Measurements from ENCODE around the gene MYO1A. TPM values are rescaled to one million over a fixed set of nuclear protein-coding genes. Genes with fewer than 3 reads are reported as not detected.
"Not testable (repeated sequence)": the region's sequence is repeated elsewhere in the genome, so short reads cannot be mapped to it uniquely, and the experiment has no call there.

The MYO1A gene
- total RNA-seq, 3 donors from 2014 or later: 0.38 to 1.0 (median 0.71) TPM

- H3K4me3 Mint-ChIP-seq; ATAC-seq; H3K27me3 Mint-ChIP-seq (ENCODE audit: low read depth); H3K9me3 Mint-ChIP-seq; DNase-seq: not testable (repeated sequence)
- peaks cover 39% of the 10 kb centered on the region for H3K4me1 Mint-ChIP-seq (ENCODE audit: low read depth)
- H3K36me3 Mint-ChIP-seq (ENCODE audit: insufficient read depth): peaks cover 18% of the 10 kb centered on the region
These were observed 23.9 kb upstream of the MYO1A start for GRCh38 chr12:57073566-57074450.

GRCh38 chr12:57072661-57073060 is 22.7 kb upstream of the MYO1A start:
- Mint-ChIP-seq H3K9me3 (no peaks in the 10 kb centered on the region), H3K4me1 (ENCODE audit: low read depth) (peaks cover 42% of the 10 kb centered on the region), H3K4me3 (no peak overlapping the region), H3K27me3 (ENCODE audit: low read depth) (no peaks in the 10 kb centered on the region), H3K36me3 (ENCODE audit: insufficient read depth) (peaks cover 20% of the 10 kb centered on the region)
- ATAC-seq (no peak), DNase-seq (no peak)

- peaks cover 3% of the 10 kb centered on the region for H3K9me3 Mint-ChIP-seq
These were observed 19.6 kb upstream of the MYO1A start for GRCh38 chr12:57069523-57069922.

GRCh38 chr12:57066245-57066644 is 16.3 kb upstream of the MYO1A start:
- DNase-seq: no peak
- Mint-ChIP-seq H3K9me3 (peaks cover 3% of the 10 kb centered on the region), H3K27me3 (ENCODE audit: low read depth) (no peaks in the 10 kb centered on the region), H3K36me3 (ENCODE audit: insufficient read depth) (peaks cover 23% of the 10 kb centered on the region), H3K4me3 (peak overlapping the region; percentile 33), H3K4me1 (ENCODE audit: low read depth) (peaks cover 67% of the 10 kb centered on the region)
- peak; percentile 18 to 30 for ATAC-seq

More at GRCh38 chr12:57069523-57069922, 19.6 kb upstream of the MYO1A start:
- Mint-ChIP-seq H3K27me3 (ENCODE audit: low read depth) (no peaks in the 10 kb centered on the region), H3K4me3 (peak overlapping the region; percentile 29), H3K4me1 (ENCODE audit: low read depth) (peaks cover 53% of the 10 kb centered on the region), H3K36me3 (ENCODE audit: insufficient read depth) (peaks cover 26% of the 10 kb centered on the region)
- peak; percentile 70 to 80 for ATAC-seq
- peak; percentile 51 for DNase-seq

GRCh38 chr12:57063991-57064685 is 14.2 kb upstream of the MYO1A start:
- Mint-ChIP-seq H3K4me3 (peak overlapping the region; percentile 75), H3K36me3 (ENCODE audit: insufficient read depth) (peaks cover 21% of the 10 kb centered on the region), H3K27me3 (ENCODE audit: low read depth) (no peaks in the 10 kb centered on the region), H3K9me3 (peaks cover 3% of the 10 kb centered on the region), H3K4me1 (ENCODE audit: low read depth) (peaks cover 55% of the 10 kb centered on the region)
- peak; percentile 78 to 83 for ATAC-seq
- DNase-seq: peak; percentile 41

- H3K27me3 Mint-ChIP-seq (ENCODE audit: low read depth): no peaks in the 10 kb centered on the region
- H3K4me1 Mint-ChIP-seq (ENCODE audit: low read depth): peaks cover 23% of the 10 kb centered on the region
- ATAC-seq: no peak
- DNase-seq: no peak
- no peak overlapping the region for H3K4me3 Mint-ChIP-seq
- peaks cover 31% of the 10 kb centered on the region for H3K36me3 Mint-ChIP-seq (ENCODE audit: insufficient read depth)
- no peaks in the 10 kb centered on the region for H3K9me3 Mint-ChIP-seq
These were observed 8.5 kb upstream of the MYO1A start for GRCh38 chr12:57058454-57058853.

GRCh38 chr12:57057067-57057751 is 7.3 kb upstream of the MYO1A start:
- DNase-seq (no peak), ATAC-seq (no peak)
- H3K4me3 Mint-ChIP-seq: no peak overlapping the region
- H3K9me3 Mint-ChIP-seq: no peaks in the 10 kb centered on the region
- H3K4me1 Mint-ChIP-seq (ENCODE audit: low read depth): peaks cover 14% of the 10 kb centered on the region
- no peaks in the 10 kb centered on the region for H3K27me3 Mint-ChIP-seq (ENCODE audit: low read depth)
- peaks cover 31% of the 10 kb centered on the region for H3K36me3 Mint-ChIP-seq (ENCODE audit: insufficient read depth)

- DNase-seq: no peak
- no peaks in the 10 kb centered on the region for H3K9me3 Mint-ChIP-seq
- peaks cover 10% of the 10 kb centered on the region for H3K4me1 Mint-ChIP-seq (ENCODE audit: low read depth)
- H3K36me3 Mint-ChIP-seq (ENCODE audit: insufficient read depth): peaks cover 29% of the 10 kb centered on the region
- H3K4me3 Mint-ChIP-seq: no peak overlapping the region
- no peak for ATAC-seq
- no peaks in the 10 kb centered on the region for H3K27me3 Mint-ChIP-seq (ENCODE audit: low read depth)
These were observed 5.9 kb upstream of the MYO1A start for GRCh38 chr12:57055824-57056223.

- not testable (repeated sequence) for DNase-seq, H3K4me3 Mint-ChIP-seq
These were observed 4.0 kb upstream of the MYO1A start for GRCh38 chr12:57053901-57054300.

GRCh38 chr12:57053146-57053545 is 3.2 kb upstream of the MYO1A start:
- H3K4me1 Mint-ChIP-seq (ENCODE audit: low read depth); H3K27me3 Mint-ChIP-seq (ENCODE audit: low read depth); DNase-seq; H3K4me3 Mint-ChIP-seq; ATAC-seq; H3K9me3 Mint-ChIP-seq: not testable (repeated sequence)
- H3K36me3 Mint-ChIP-seq (ENCODE audit: insufficient read depth): peaks cover 13% of the 10 kb centered on the region

More at GRCh38 chr12:57053901-57054300, 4.0 kb upstream of the MYO1A start:
- H3K9me3 Mint-ChIP-seq; H3K27me3 Mint-ChIP-seq (ENCODE audit: low read depth); ATAC-seq; H3K4me1 Mint-ChIP-seq (ENCODE audit: low read depth): not testable (repeated sequence)
- H3K36me3 Mint-ChIP-seq (ENCODE audit: insufficient read depth): peaks cover 20% of the 10 kb centered on the region

- H3K36me3 Mint-ChIP-seq (ENCODE audit: insufficient read depth): peaks cover under 1% of the 10 kb centered on the region
- H3K4me3 Mint-ChIP-seq: no peak overlapping the region
- peaks cover 22% of the 10 kb centered on the region for H3K4me1 Mint-ChIP-seq (ENCODE audit: low read depth)
These were observed 1.1 kb upstream of the MYO1A start for GRCh38 chr12:57051011-57051410.

GRCh38 chr12:57049119-57049446 is 846 bp downstream of the MYO1A start:
- ATAC-seq (no peak), DNase-seq (no peak)
- no peaks in the 10 kb centered on the region for H3K9me3 Mint-ChIP-seq
- no peaks in the 10 kb centered on the region for H3K36me3 Mint-ChIP-seq (ENCODE audit: insufficient read depth)
- H3K27me3 Mint-ChIP-seq (ENCODE audit: low read depth): no peaks in the 10 kb centered on the region
- H3K4me3 Mint-ChIP-seq: no peak overlapping the region
- H3K4me1 Mint-ChIP-seq (ENCODE audit: low read depth): peaks cover 25% of the 10 kb centered on the region

More at GRCh38 chr12:57051011-57051410, 1.1 kb upstream of the MYO1A start:
- ATAC-seq (no peak), DNase-seq (no peak)
- Mint-ChIP-seq H3K27me3 (ENCODE audit: low read depth) (no peaks in the 10 kb centered on the region), H3K9me3 (no peaks in the 10 kb centered on the region)

- no peaks in the 10 kb centered on the region for H3K9me3 Mint-ChIP-seq
- DNase-seq: no peak
- H3K27me3 Mint-ChIP-seq (ENCODE audit: low read depth): no peaks in the 10 kb centered on the region
- no peak overlapping the region for H3K4me3 Mint-ChIP-seq
- H3K36me3 Mint-ChIP-seq (ENCODE audit: insufficient read depth): no peaks in the 10 kb centered on the region
- peaks cover 25% of the 10 kb centered on the region for H3K4me1 Mint-ChIP-seq (ENCODE audit: low read depth)
- ATAC-seq: no peak
These were observed 1.4 kb downstream of the MYO1A start for GRCh38 chr12:57048423-57049118.

- Mint-ChIP-seq H3K27me3 (ENCODE audit: low read depth) (no peaks in the 10 kb centered on the region), H3K36me3 (ENCODE audit: insufficient read depth) (no peaks in the 10 kb centered on the region), H3K9me3 (no peaks in the 10 kb centered on the region), H3K4me1 (ENCODE audit: low read depth) (peaks cover 25% of the 10 kb centered on the region), H3K4me3 (no peak overlapping the region)
- ATAC-seq (no peak), DNase-seq (no peak)
These were observed 1.9 kb downstream of the MYO1A start for GRCh38 chr12:57047981-57048380.
